Lung (tissue), 12 donors: Measurements from ENCODE around the gene CCDC80. TPM values are rescaled to one million over a fixed set of nuclear protein-coding genes. Genes with fewer than 3 reads are reported as not detected.
"Not testable (repeated sequence)": the region's sequence is repeated elsewhere in the genome, so short reads cannot be mapped to it uniquely, and the experiment has no call there.

Source experiments
- ATAC-seq: fragments of 200-7000 bp; cut with Tn5 transposase; one replicate; pipeline ENCODE4 v1.9.1; 2020; ENCODE audit warnings: moderate number of reproducible peaks; ENCODE audit not compliant: insufficient read depth, low FRiP score
- DNase-seq, 3 donors: peaks; one replicate each; pipeline ENCODE4 v3.0.0-alpha.2; 2013 to 2017
- H3K27ac ChIP-seq, 2 donors: one replicate each; pipeline ENCODE4 v1.5.1; 2013; ENCODE audit warnings: mild to moderate bottlenecking in 2 of 2, moderate library complexity in 2 of 2, control low read depth in 1 of 2, inconsistent platforms in 1 of 2, low read depth in 1 of 2, low read length in 1 of 2
- H3K27me3 ChIP-seq, 3 donors: one replicate each; pipeline ENCODE4 v1.5.1; 2013; ENCODE audit warnings: low read length in 2 of 3; ENCODE audit not compliant: control insufficient read depth in 3 of 3, insufficient read depth in 3 of 3
- H3K36me3 ChIP-seq, 4 donors: one replicate each; pipeline ENCODE4 v1.5.1; 2013; ENCODE audit warnings: low read length in 4 of 4, mild to moderate bottlenecking in 1 of 4, moderate library complexity in 1 of 4; ENCODE audit not compliant: control insufficient read depth in 4 of 4, insufficient read depth in 4 of 4
- H3K4me1 ChIP-seq, 5 donors: one replicate each; pipeline ENCODE4 v1.5.1; 2013; ENCODE audit warnings: low read length in 5 of 5, mild to moderate bottlenecking in 2 of 5, moderate library complexity in 1 of 5; ENCODE audit not compliant: control insufficient read depth in 5 of 5, insufficient read depth in 5 of 5
- H3K4me3 ChIP-seq: one replicate; pipeline ENCODE4 v1.5.1; 2013; ENCODE audit warnings: mild to moderate bottlenecking, control low read depth, moderate library complexity
- H3K9ac ChIP-seq, 2 donors: one replicate each; pipeline ENCODE4 v1.5.1; 2013; ENCODE audit warnings: low read length in 2 of 2, control low read depth in 1 of 2; ENCODE audit not compliant: insufficient read depth in 1 of 2
- H3K9me3 ChIP-seq, 4 donors: one replicate each; pipeline ENCODE4 v1.5.1; 2013; ENCODE audit warnings: low read length in 3 of 4, mild to moderate bottlenecking in 1 of 4, moderate library complexity in 1 of 4; ENCODE audit not compliant: control insufficient read depth in 4 of 4, insufficient read depth in 3 of 4
- WGBS, 2 donors: extraction: QIAGEN DNeasy Blood & Tissue Kit; methylation state at CpG; one replicate each; pipeline ENCODE4 v1.1.7; 2013; 5-methylcytosine and 5-hydroxymethylcytosine counted together
- polyA plus RNA-seq, 2 donors: library from polyadenylated mRNA; stranded (reverse); fragments of 200-250 nt; gene quantifications; one replicate each; pipeline ENCODE4 v1.2.1, GENCODE V29; 2013
- total RNA-seq, 2 donors: library from RNA; depleted of rRNA in 1 of 2; stranded (reverse); fragments of >200 nt in 1 of 2; gene quantifications; one replicate each; pipeline ENCODE4 v1.2.1, GENCODE V29; 2014 to 2021
- TF ChIP-seq, protein P1 (sequence below): IDR thresholded peaks from 2 replicates; pipeline ENCODE4 v1.5.1; 2012; ENCODE audit warnings: mild to moderate bottlenecking; ENCODE audit errors: control extremely low read depth, extremely low read depth
- donor health status: control.
- donor health status: control.
- donor health status: Bipolar disorder and iron deficiency.
- donor health status: healthy.
- donor health status: DM: yes; HTN: yes; CAD: no.

CCDC80 gene
- total and polyA plus RNA-seq, 4 donors: 19.0 to 63.3 (median 29.3) TPM

DNA sequence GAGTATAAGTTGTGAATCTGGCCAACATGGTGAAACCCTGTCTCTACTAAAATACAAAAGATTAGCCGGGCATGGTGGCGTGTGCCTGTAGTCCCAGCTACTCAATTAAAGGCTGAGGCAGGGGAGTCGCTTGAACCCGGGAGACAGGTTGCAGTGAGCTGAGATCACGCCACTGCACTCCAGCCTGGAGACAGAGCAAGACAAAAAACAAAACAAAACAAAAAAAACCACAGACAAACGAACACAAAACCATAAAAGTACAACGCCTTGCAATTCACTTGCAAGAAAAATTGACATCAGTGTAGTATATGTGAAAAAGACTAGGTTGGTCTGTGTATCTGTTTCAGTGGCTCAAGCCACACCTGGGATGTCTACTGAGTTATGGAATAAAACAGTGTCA lies 29.9 kb upstream of the CCDC80 start:
- H3K9me3 ChIP-seq: no peaks in the 10 kb centered on the region
- H3K4me3 ChIP-seq: no peak overlapping the region
- no peaks in the 10 kb centered on the region for H3K27me3 ChIP-seq
- ATAC-seq: no peak
- no peak overlapping the region for H3K27ac ChIP-seq
- TF ChIP-seq, protein P1, sequence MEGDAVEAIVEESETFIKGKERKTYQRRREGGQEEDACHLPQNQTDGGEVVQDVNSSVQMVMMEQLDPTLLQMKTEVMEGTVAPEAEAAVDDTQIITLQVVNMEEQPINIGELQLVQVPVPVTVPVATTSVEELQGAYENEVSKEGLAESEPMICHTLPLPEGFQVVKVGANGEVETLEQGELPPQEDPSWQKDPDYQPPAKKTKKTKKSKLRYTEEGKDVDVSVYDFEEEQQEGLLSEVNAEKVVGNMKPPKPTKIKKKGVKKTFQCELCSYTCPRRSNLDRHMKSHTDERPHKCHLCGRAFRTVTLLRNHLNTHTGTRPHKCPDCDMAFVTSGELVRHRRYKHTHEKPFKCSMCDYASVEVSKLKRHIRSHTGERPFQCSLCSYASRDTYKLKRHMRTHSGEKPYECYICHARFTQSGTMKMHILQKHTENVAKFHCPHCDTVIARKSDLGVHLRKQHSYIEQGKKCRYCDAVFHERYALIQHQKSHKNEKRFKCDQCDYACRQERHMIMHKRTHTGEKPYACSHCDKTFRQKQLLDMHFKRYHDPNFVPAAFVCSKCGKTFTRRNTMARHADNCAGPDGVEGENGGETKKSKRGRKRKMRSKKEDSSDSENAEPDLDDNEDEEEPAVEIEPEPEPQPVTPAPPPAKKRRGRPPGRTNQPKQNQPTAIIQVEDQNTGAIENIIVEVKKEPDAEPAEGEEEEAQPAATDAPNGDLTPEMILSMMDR: no peak
- no peak overlapping the region for H3K9ac ChIP-seq
- WGBS, 2 donors: 89% methylated on average over 7 of the region's 7 CpGs
- no peaks in the 10 kb centered on the region for H3K36me3 ChIP-seq
- peaks cover 0 to 8% (median 1%) of the 10 kb centered on the region in 5 donors for H3K4me1 ChIP-seq
- DNase-seq: no peak

DNA sequence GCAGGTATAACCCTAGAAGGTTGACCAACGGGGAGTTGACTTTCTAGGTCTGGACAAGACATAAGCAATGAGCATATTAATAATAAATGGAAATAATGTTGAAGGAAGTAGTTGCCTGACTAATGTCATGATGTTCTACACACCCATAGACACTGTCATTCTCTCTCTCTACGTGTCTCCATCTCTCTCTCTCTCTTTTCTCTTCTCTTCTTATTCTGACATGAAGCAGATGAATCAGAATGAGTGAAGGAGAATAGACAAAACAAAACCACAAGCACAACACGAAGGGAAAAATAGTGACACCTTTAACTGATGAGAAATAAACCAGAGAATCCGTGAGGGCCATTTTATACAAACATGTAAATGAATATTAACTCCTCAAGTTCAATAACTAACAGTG lies 26.7 kb upstream of the CCDC80 start:
- no peak for ATAC-seq
- WGBS, 2 donors: 79 to 90% methylated on average over 4 of the region's 4 CpGs
- Histone ChIP-seq H3K9ac (no peak overlapping the region), H3K9me3 (no peaks in the 10 kb centered on the region), H3K4me3 (no peak overlapping the region), H3K4me1 (peaks cover 0 to 8% (median 0%) of the 10 kb centered on the region in 5 donors), H3K27ac (no peak overlapping the region), H3K36me3 (no peaks in the 10 kb centered on the region), H3K27me3 (no peaks in the 10 kb centered on the region)
- no peak for DNase-seq
- TF ChIP-seq, protein P1: no peak

DNA sequence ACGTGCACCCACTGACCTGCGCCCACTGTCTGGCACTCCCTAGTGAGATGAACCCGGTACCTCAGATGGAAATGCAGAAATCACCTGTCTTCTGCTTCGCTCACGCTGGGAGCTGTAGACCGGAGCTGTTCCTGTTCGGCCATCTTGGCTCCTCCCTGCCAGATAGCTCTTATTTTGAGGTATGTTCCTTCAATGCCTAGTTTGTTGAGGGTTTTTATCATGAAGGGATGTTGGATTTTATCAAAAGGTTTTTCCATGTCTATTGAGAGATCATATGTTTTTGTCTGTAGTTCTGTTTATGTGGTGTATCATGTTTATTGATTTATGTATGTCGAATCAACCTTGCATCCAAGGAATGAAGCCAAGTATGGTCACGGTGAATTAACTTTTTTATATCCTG lies 24.1 kb upstream of the CCDC80 start:
- not testable (repeated sequence) for ATAC-seq, H3K9me3 ChIP-seq, H3K27ac ChIP-seq, DNase-seq, H3K36me3 ChIP-seq, H3K9ac ChIP-seq, H3K4me1 ChIP-seq, H3K27me3 ChIP-seq, H3K4me3 ChIP-seq
- 94 to 96% methylated on average over 6 to 8 of the region's 9 CpGs for WGBS, 2 donors

DNA sequence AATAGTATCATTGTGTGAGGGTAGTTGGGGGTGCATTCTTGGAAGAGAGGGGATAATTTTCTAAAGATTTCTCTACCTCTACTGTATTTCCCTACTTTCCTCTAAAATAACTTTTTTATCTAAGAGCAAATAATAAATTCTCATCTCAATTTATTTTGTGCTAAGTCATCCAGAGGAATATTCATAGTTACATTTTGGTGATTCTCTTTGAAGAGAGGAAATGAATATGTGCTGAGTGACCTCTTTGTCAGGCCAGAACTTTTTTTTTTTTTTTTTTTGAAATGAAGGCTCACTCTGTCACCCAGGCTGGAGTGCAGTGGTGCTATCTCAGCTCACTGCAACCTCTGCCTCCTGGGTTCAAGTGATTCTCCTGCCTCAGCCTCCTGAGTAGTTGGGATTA lies 15.1 kb upstream of the CCDC80 start:
- TF ChIP-seq, protein P1: no peak
- Histone ChIP-seq H3K4me3 (no peak overlapping the region), H3K9ac (no peak overlapping the region), H3K27me3 (no peaks in the 10 kb centered on the region), H3K4me1 (peaks cover 0 to 31% (median 0%) of the 10 kb centered on the region in 5 donors), H3K36me3 (no peaks in the 10 kb centered on the region), H3K27ac (no peak overlapping the region), H3K9me3 (no peaks in the 10 kb centered on the region)
- ATAC-seq (no peak), DNase-seq (no peak)
